ENCODE data around the gene EFTUD2. TPM values are rescaled to one million over a fixed set of nuclear protein-coding genes. Genes with fewer than 3 reads are reported as not detected.

Gene EFTUD2
- total and polyA plus RNA-seq, 11 donors: 21.3 to 106 (median 65.0) TPM

GRCh38 chr17:44840936-44841335 lies 58.3 kb downstream of the EFTUD2 start:
- intact Hi-C loops (cut with DNase I): loop anchor here in 1 of 10 donors (5.0 kb wide), 1 partner anchor 54 kb away; no protein-coding TSS in a partner anchor
- WGBS, 4 donors: 68 to 91% (median 81%) methylated on average over 3 of the region's 3 CpGs
- TF ChIP-seq POLR2A (IDR thresholded peaks at IDR 0.05): no peak
- no peak overlapping the region for H3K4me3 ChIP-seq
- no peaks in the 10 kb centered on the region for H3K36me3 ChIP-seq
- H3K27me3 ChIP-seq: no peaks in the 10 kb centered on the region
- peak in 1 of 5 donors; percentile 10 for DNase-seq
- peak overlapping the region in 3 of 12 donors; percentile 9 to 56 (median 15) for H3K27ac ChIP-seq
- no peak for ATAC-seq
- H3K4me1 ChIP-seq: peaks cover 0 to 21% (median 2%) of the 10 kb centered on the region in 12 donors
- H3K9me3 ChIP-seq: no peaks in the 10 kb centered on the region

DNA sequence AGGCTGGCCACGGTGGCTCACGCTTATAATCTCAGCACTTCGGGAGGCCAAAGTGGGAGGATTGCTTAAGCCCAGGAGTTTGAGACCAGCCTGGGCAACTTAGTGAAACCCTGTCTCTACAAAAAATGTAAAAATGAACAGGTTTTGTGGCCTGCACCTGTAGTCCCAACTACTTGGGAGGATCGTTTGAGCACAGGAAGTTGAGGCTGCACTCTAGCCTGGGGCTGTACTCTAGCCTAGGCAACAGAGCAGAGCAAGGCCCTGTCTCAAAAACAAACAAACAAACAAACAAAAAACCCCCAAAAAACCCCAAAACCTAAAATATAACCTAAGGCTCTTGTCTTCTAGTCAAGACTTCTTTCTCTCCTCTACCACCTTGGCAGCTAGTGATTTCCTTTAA lies 59.0 kb downstream of the EFTUD2 start:
- intact Hi-C loops (cut with DNase I): loop anchor here in 1 of 10 donors (5.0 kb wide), 1 partner anchor 53 kb away; no protein-coding TSS in a partner anchor
- TF ChIP-seq POLR2A (IDR thresholded peaks at IDR 0.05) (no peak), CTCF (IDR thresholded peaks at IDR 0.05) (no peak)
- Histone ChIP-seq H3K4me1 (peaks cover 0 to 21% (median 2%) of the 10 kb centered on the region in 12 donors), H3K36me3 (no peaks in the 10 kb centered on the region), H3K9me3 (no peaks in the 10 kb centered on the region), H3K27ac (peak overlapping the region in 4 of 12 donors; percentile 9 to 52 (median 30)), H3K4me3 (no peak overlapping the region), H3K27me3 (no peaks in the 10 kb centered on the region)
- ATAC-seq (no peak), DNase-seq (no peak)
- WGBS, 4 donors: 82 to 89% (median 86%) methylated on average over 4 of the region's 4 CpGs

DNA sequence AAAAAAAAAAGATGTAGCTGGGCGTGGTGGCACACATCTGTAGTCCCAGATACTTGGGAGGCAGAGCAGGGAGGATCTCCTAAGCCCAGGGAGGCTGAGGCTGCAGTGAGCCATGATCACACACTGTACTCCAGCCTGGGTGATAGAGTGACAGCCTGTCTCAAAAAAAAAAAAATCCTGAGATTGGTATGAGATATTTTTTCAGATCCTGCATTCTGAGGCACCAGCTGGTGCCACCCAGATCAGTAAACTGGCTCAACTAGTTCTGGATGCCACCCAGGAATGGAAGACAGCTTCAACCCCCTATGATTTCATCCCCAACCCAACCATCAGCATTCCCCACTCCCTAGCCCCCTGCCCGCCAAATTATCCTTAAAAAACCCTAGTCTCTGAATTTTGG lies 62.0 kb downstream of the EFTUD2 start:
- Histone ChIP-seq H3K27me3 (peaks cover 0 to 5% (median 0%) of the 10 kb centered on the region in 9 donors), H3K27ac (no peak overlapping the region), H3K9me3 (no peaks in the 10 kb centered on the region), H3K4me1 (peaks cover 0 to 3% (median 0%) of the 10 kb centered on the region in 12 donors), H3K36me3 (no peaks in the 10 kb centered on the region), H3K4me3 (no peak overlapping the region)
- WGBS, 4 donors: 52 to 87% (median 73%) methylated on average over 2 of the region's 2 CpGs
- TF ChIP-seq POLR2A (IDR thresholded peaks at IDR 0.05): no peak
- TF ChIP-seq CTCF (IDR thresholded peaks at IDR 0.05): no peak
- intact Hi-C loops (cut with DNase I): no loop called here
- DNase-seq: no peak
- ATAC-seq: no peak

GRCh38 chr17:44832805-44833204 lies 66.4 kb downstream of the EFTUD2 start:
- no peak overlapping the region for H3K4me3 ChIP-seq
- intact Hi-C loops (cut with DNase I): loop anchor here in 2 of 10 donors (5.0 kb wide), 2 partner anchors 34 to 56 kb away; no protein-coding TSS in a partner anchor
- TF ChIP-seq POLR2A (IDR thresholded peaks at IDR 0.05): no peak
- TF ChIP-seq CTCF (IDR thresholded peaks at IDR 0.05): no peak
- no peaks in the 10 kb centered on the region for H3K9me3 ChIP-seq
- no peaks in the 10 kb centered on the region for H3K36me3 ChIP-seq
- WGBS, 4 donors: 81 to 86% (median 84%) methylated on average over 5 of the region's 5 CpGs
- DNase-seq: no peak
- H3K27me3 ChIP-seq: peaks cover 0 to 42% (median 0%) of the 10 kb centered on the region in 9 donors
- peaks cover 0 to 28% (median 7%) of the 10 kb centered on the region in 12 donors for H3K4me1 ChIP-seq
- ATAC-seq: no peak
- no peak overlapping the region for H3K27ac ChIP-seq
